Naive B cell (primary cell): ENCODE measurements around the gene MPPED1. TPM values are rescaled to one million over a fixed set of nuclear protein-coding genes. Genes with fewer than 3 reads are reported as not detected.

Experiments
- ATAC-seq, 2 donors: fragments of 150-1000 bp; cut with Tn5 transposase; 2 replicates each; pipeline ENCODE4 v1.10.0; 2021; ENCODE audit warnings: low read depth in 2 of 2, mild to moderate bottlenecking in 2 of 2, moderate library complexity in 2 of 2
- DNase-seq: peaks from one replicate; pipeline ENCODE4 v3.0.0; 2022
- H3K27ac Mint-ChIP-seq, 6 donors: one replicate each; pipeline ENCODE4 v1.8.0; 2020 to 2022; ENCODE audit warnings: mild to moderate bottlenecking in 6 of 6, mixed read lengths in 6 of 6, moderate library complexity in 5 of 6, inconsistent platforms in 2 of 6
- H3K27me3 Mint-ChIP-seq, 3 donors: one replicate each; pipeline ENCODE4 v1.8.0; 2021 to 2022; ENCODE audit warnings: mixed read lengths in 3 of 3, mild to moderate bottlenecking in 1 of 3
- H3K36me3 Mint-ChIP-seq, 2 donors: one replicate each; pipeline ENCODE4 v1.8.0; 2020 to 2022; ENCODE audit warnings: mixed read lengths in 2 of 2, inconsistent platforms in 1 of 2, mild to moderate bottlenecking in 1 of 2
- H3K4me1 Mint-ChIP-seq, 3 donors: one replicate each; pipeline ENCODE4 v1.8.0; 2020 to 2022; ENCODE audit warnings: mixed read lengths in 3 of 3, inconsistent platforms in 1 of 3, mild to moderate bottlenecking in 1 of 3, moderate library complexity in 1 of 3
- H3K4me3 Mint-ChIP-seq, 8 donors: one replicate each; pipeline ENCODE4 v1.8.0; 2020 to 2022; ENCODE audit warnings: mild to moderate bottlenecking in 8 of 8, mixed read lengths in 8 of 8, moderate library complexity in 8 of 8, inconsistent platforms in 2 of 8
- H3K9me3 Mint-ChIP-seq, 7 donors: one replicate each; pipeline ENCODE4 v1.8.0; 2020 to 2022; ENCODE audit warnings: mixed read lengths in 7 of 7, mild to moderate bottlenecking in 5 of 7, inconsistent platforms in 2 of 7, moderate library complexity in 1 of 7
- polyA plus RNA-seq, 6 donors: library from polyadenylated mRNA; unstranded; fragments of 300-500 nt; fragmentation: Illumina TruSeq; gene quantifications; one replicate each; pipeline ENCODE4 v1.2.3, GENCODE V29; 2021; ENCODE audit warnings: low read depth in 6 of 6

Gene MPPED1
- polyA plus RNA-seq, 6 donors from 2014 or later, result not detected

GRCh38 chr22:43542681-43543521, 131.1 kb downstream of the MPPED1 start:
- peaks cover 15 to 25% (median 23%) of the 10 kb centered on the region in 3 donors for H3K27me3 Mint-ChIP-seq
- peaks cover 0 to 3% (median 0%) of the 10 kb centered on the region in 7 donors for H3K9me3 Mint-ChIP-seq
- no peak overlapping the region for H3K27ac Mint-ChIP-seq
- ATAC-seq, result no peak
- no peak for DNase-seq
- no peaks in the 10 kb centered on the region for H3K36me3 Mint-ChIP-seq
- no peaks in the 10 kb centered on the region for H3K4me1 Mint-ChIP-seq
- no peak overlapping the region for H3K4me3 Mint-ChIP-seq

- Mint-ChIP-seq H3K27me3 (peaks cover 11 to 23% (median 21%) of the 10 kb centered on the region in 3 donors), H3K27ac (no peak overlapping the region), H3K9me3 (no peaks in the 10 kb centered on the region), H3K36me3 (no peaks in the 10 kb centered on the region), H3K4me3 (no peak overlapping the region), H3K4me1 (no peaks in the 10 kb centered on the region)
- DNase-seq, result no peak
- no peak for ATAC-seq
Measured at GRCh38 chr22:43543522-43544288, 131.9 kb downstream of the MPPED1 start.

- Mint-ChIP-seq H3K4me3 (no peak overlapping the region), H3K27ac (no peak overlapping the region), H3K27me3 (peaks cover 6 to 23% (median 16%) of the 10 kb centered on the region in 3 donors), H3K4me1 (no peaks in the 10 kb centered on the region), H3K36me3 (no peaks in the 10 kb centered on the region), H3K9me3 (no peaks in the 10 kb centered on the region)
- no peak for DNase-seq
- ATAC-seq, result no peak
Measured at GRCh38 chr22:43544289-43544673, 132.5 kb downstream of the MPPED1 start.

- H3K27me3 Mint-ChIP-seq, result peaks cover 6 to 23% (median 16%) of the 10 kb centered on the region in 3 donors
- no peak overlapping the region for H3K4me3 Mint-ChIP-seq
- no peaks in the 10 kb centered on the region for H3K36me3 Mint-ChIP-seq
- H3K9me3 Mint-ChIP-seq, result no peaks in the 10 kb centered on the region
- DNase-seq (no peak), ATAC-seq (no peak)
- no peaks in the 10 kb centered on the region for H3K4me1 Mint-ChIP-seq
- peak overlapping the region in 1 of 6 donors; percentile 50 for H3K27ac Mint-ChIP-seq
Measured at GRCh38 chr22:43546186-43546585, 134.4 kb downstream of the MPPED1 start.

- peaks cover 0 to 13% (median 9%) of the 10 kb centered on the region in 3 donors for H3K27me3 Mint-ChIP-seq
- H3K4me3 Mint-ChIP-seq, result no peak overlapping the region
- no peaks in the 10 kb centered on the region for H3K4me1 Mint-ChIP-seq
- H3K36me3 Mint-ChIP-seq, result no peaks in the 10 kb centered on the region
- H3K9me3 Mint-ChIP-seq, result peaks cover 0 to 7% (median 0%) of the 10 kb centered on the region in 7 donors
- DNase-seq, result no peak
- ATAC-seq, result no peak
- H3K27ac Mint-ChIP-seq, result no peak overlapping the region
Measured at GRCh38 chr22:43550024-43550620, 138.3 kb downstream of the MPPED1 start.

GRCh38 chr22:43550672-43551071, 138.9 kb downstream of the MPPED1 start:
- H3K27me3 Mint-ChIP-seq, result peaks cover 0 to 18% (median 12%) of the 10 kb centered on the region in 3 donors
- no peaks in the 10 kb centered on the region for H3K4me1 Mint-ChIP-seq
- H3K9me3 Mint-ChIP-seq, result peaks cover 0 to 7% (median 0%) of the 10 kb centered on the region in 7 donors
- ATAC-seq (no peak), DNase-seq (no peak)
- H3K36me3 Mint-ChIP-seq, result no peaks in the 10 kb centered on the region
- H3K4me3 Mint-ChIP-seq, result no peak overlapping the region
- no peak overlapping the region for H3K27ac Mint-ChIP-seq

GRCh38 chr22:43553451-43554258, 141.8 kb downstream of the MPPED1 start:
- Mint-ChIP-seq H3K4me1 (no peaks in the 10 kb centered on the region), H3K4me3 (no peak overlapping the region), H3K36me3 (no peaks in the 10 kb centered on the region), H3K27ac (no peak overlapping the region), H3K27me3 (peaks cover 0 to 23% (median 15%) of the 10 kb centered on the region in 3 donors), H3K9me3 (peaks cover 0 to 16% (median 5%) of the 10 kb centered on the region in 7 donors)
- no peak for ATAC-seq
- no peak for DNase-seq

DNA sequence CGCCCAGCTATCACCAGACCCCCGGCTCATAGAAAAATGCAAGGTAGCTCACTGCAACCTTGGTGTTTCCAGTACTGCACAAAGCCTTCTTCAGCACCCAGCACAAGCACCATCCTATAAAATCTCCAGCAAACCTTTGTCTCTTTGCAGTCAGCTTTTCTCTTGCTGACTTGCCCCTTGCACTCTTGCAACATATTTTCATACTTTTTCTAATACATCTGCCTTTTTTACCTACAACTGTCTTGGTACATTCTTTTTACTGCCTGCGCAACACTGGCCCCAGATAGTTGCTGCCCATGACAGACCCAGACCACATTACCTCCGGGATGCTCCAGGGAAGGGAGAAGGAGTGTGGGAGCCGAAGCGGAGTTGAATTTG, 142.4 kb downstream of the MPPED1 start:
- H3K4me1 Mint-ChIP-seq, result no peaks in the 10 kb centered on the region
- H3K4me3 Mint-ChIP-seq, result no peak overlapping the region
- DNase-seq (no peak), ATAC-seq (no peak)
- peaks cover 0 to 22% (median 10%) of the 10 kb centered on the region in 7 donors for H3K9me3 Mint-ChIP-seq
- H3K36me3 Mint-ChIP-seq, result no peaks in the 10 kb centered on the region
- no peak overlapping the region for H3K27ac Mint-ChIP-seq
- peaks cover 5 to 23% (median 15%) of the 10 kb centered on the region in 3 donors for H3K27me3 Mint-ChIP-seq

- no peak overlapping the region for H3K4me3 Mint-ChIP-seq
- no peaks in the 10 kb centered on the region for H3K4me1 Mint-ChIP-seq
- no peak overlapping the region for H3K27ac Mint-ChIP-seq
- no peak for ATAC-seq
- H3K36me3 Mint-ChIP-seq, result no peaks in the 10 kb centered on the region
- peaks cover 0 to 28% (median 11%) of the 10 kb centered on the region in 7 donors for H3K9me3 Mint-ChIP-seq
- DNase-seq, result no peak
- H3K27me3 Mint-ChIP-seq, result peaks cover 5 to 23% (median 15%) of the 10 kb centered on the region in 3 donors
Measured at GRCh38 chr22:43554694-43555365, 143.0 kb downstream of the MPPED1 start.

DNA sequence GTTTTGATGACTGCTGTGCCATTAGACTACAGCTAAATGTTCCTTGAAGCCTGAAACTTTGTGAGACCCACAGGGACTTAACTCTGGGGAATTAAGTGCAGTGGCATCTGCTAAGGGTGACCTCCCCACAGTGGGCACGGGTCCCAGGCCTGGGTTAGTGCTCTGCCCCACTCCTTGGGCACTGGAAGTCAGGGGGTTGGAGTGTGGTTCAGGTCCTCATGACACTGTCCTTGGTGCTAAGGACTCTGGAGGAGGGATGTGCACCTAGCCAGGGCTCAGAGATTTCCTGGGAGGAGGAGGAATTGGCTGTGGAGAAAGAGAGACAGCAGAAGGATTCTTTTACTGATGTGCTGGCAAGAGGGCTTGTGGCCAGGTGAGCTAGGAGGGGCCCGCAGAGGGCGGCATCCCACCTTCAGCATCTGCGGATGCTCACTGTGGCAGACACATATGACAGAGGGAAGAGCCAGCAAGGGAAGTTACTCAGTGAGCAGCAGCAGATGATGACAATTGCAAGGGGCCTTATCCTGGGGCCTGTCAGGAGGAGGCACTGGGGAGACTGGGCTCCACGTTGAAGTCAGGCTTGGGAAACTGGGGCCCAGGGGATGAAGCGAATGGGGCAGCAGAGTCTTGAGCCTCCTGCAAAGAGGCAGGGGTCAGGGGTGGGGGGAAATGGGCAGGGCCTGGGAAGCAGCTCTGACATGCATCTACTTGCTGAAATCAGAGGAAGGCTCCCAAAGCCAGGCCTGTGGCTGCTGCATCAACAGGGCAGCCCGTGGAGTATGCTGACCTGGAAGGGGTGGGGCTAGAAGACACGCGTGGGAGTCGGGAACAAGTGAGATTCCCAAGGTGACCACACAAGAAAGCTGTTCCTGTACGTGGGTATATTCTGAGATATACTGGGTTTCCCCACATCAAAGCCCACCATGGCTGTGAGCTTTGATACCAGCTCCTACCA, 144.0 kb downstream of the MPPED1 start:
- no peaks in the 10 kb centered on the region for H3K4me1 Mint-ChIP-seq

More for the DNA sequence above, 144.0 kb downstream of the MPPED1 start:
- Mint-ChIP-seq H3K9me3 (peaks cover 0 to 28% (median 11%) of the 10 kb centered on the region in 7 donors), H3K36me3 (no peaks in the 10 kb centered on the region), H3K27ac (no peak overlapping the region), H3K27me3 (peaks cover 5 to 23% (median 15%) of the 10 kb centered on the region in 3 donors), H3K4me3 (peak overlapping the region in 1 of 8 donors; percentile 1)
- ATAC-seq, result no peak
- DNase-seq, result no peak
